Progenitor cell of endocrine pancreas (in vitro differentiated cells): ENCODE data around the gene GGTLC2. TPM values are rescaled to one million over a fixed set of nuclear protein-coding genes. Genes with fewer than 3 reads are reported as not detected.
A peak's percentile ranks its signal among the peaks of the same experiment; 100 is the strongest.
"Not testable (repeated sequence)": the region's sequence is repeated elsewhere in the genome, so short reads cannot be mapped to it uniquely, and the experiment has no call there.

Experiments used
- DNase-seq: peaks from one replicate; pipeline ENCODE4 v3.0.0; 2021; ENCODE audit warnings: low spot score; ENCODE audit not compliant: unreplicated experiment
- H3K27ac Mint-ChIP-seq: 2 replicates; pipeline ENCODE4 v1.8.0; 2021; ENCODE audit warnings: mild to moderate bottlenecking, moderate library complexity, mixed read lengths
- H3K27me3 Mint-ChIP-seq: 2 replicates; pipeline ENCODE4 v1.8.0; 2021; ENCODE audit warnings: mixed read lengths
- H3K36me3 Mint-ChIP-seq: 2 replicates; pipeline ENCODE4 v1.8.0; 2022; ENCODE audit warnings: mixed read lengths; ENCODE audit not compliant: insufficient read depth
- H3K4me1 Mint-ChIP-seq: 2 replicates; pipeline ENCODE4 v1.8.0; 2021; ENCODE audit warnings: low read depth, mixed read lengths
- H3K4me3 Mint-ChIP-seq: 2 replicates; pipeline ENCODE4 v1.8.0; 2021; ENCODE audit warnings: low read depth, mild to moderate bottlenecking, moderate library complexity, mixed read lengths
- H3K9me3 Mint-ChIP-seq: 2 replicates; pipeline ENCODE4 v1.8.0; 2021; ENCODE audit warnings: low read depth, mixed read lengths
- total RNA-seq: library from RNA; stranded (reverse); gene quantifications from 2 replicates; pipeline ENCODE4 v1.2.1, GENCODE V29; 2021
- TF ChIP-seq, protein P1 (sequence below): fragments of 200-600 bp; sonication (generic); IDR thresholded peaks from one replicate; pipeline ENCODE4 v1.5.0; 2021; ENCODE audit warnings: antibody characterized with exemption, mild to moderate bottlenecking; ENCODE audit not compliant: unreplicated experiment

GGTLC2 gene
- total RNA-seq, 1 donor from 2014 or later = not detected

DNA sequence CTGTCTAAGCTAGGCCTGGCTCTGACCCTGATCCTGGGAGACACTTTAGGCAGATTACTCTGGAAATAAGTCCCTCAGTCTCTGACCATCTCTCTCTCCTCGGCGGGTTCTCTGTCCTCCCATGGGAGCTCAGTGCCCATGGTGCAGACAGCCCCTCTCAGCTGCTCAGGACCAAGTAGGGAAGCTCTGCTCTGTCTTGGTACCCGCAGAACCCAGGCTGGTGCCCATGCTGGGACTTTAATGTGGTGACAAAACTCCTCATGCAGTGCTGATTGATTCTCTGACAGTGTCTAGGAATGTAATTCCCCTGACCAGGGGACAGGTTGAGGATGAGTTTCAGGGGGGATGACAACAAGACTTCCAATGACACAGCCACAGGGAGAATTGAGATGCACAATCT lies 30.3 kb upstream of the GGTLC2 start:
- H3K27me3 Mint-ChIP-seq = peaks cover 83% of the 10 kb centered on the region
- H3K27ac Mint-ChIP-seq = no peak overlapping the region
- H3K9me3 Mint-ChIP-seq = no peaks in the 10 kb centered on the region
- DNase-seq = no peak
- no peak overlapping the region for H3K4me3 Mint-ChIP-seq
- H3K36me3 Mint-ChIP-seq = no peaks in the 10 kb centered on the region
- TF ChIP-seq, protein P1, sequence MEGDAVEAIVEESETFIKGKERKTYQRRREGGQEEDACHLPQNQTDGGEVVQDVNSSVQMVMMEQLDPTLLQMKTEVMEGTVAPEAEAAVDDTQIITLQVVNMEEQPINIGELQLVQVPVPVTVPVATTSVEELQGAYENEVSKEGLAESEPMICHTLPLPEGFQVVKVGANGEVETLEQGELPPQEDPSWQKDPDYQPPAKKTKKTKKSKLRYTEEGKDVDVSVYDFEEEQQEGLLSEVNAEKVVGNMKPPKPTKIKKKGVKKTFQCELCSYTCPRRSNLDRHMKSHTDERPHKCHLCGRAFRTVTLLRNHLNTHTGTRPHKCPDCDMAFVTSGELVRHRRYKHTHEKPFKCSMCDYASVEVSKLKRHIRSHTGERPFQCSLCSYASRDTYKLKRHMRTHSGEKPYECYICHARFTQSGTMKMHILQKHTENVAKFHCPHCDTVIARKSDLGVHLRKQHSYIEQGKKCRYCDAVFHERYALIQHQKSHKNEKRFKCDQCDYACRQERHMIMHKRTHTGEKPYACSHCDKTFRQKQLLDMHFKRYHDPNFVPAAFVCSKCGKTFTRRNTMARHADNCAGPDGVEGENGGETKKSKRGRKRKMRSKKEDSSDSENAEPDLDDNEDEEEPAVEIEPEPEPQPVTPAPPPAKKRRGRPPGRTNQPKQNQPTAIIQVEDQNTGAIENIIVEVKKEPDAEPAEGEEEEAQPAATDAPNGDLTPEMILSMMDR = no peak
- peaks cover 3% of the 10 kb centered on the region for H3K4me1 Mint-ChIP-seq

DNA sequence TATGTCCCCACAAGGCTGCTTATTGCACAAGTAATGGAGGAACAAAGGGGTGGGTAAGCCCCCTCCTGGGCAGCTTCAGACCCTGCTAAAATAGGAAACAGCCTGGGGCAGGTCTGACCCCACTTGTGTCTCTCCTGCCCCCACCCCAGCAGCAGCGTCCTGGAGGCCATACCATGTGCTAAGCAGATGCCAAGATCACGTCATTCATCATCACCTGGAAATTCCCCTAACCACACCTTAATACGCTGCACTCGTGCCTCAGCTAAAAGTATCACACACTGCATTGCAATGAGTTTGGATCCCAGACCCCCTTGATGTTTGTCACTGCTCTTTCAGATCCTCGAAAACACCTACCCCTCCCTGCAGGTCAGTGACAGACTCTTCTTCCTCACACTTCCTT lies 27.8 kb upstream of the GGTLC2 start:
- Mint-ChIP-seq H3K27ac (no peak overlapping the region), H3K27me3 (peaks cover 76% of the 10 kb centered on the region), H3K4me1 (peaks cover 3% of the 10 kb centered on the region), H3K9me3 (no peaks in the 10 kb centered on the region), H3K36me3 (no peaks in the 10 kb centered on the region), H3K4me3 (no peak overlapping the region)
- TF ChIP-seq, protein P1 = no peak
- DNase-seq = no peak

DNA sequence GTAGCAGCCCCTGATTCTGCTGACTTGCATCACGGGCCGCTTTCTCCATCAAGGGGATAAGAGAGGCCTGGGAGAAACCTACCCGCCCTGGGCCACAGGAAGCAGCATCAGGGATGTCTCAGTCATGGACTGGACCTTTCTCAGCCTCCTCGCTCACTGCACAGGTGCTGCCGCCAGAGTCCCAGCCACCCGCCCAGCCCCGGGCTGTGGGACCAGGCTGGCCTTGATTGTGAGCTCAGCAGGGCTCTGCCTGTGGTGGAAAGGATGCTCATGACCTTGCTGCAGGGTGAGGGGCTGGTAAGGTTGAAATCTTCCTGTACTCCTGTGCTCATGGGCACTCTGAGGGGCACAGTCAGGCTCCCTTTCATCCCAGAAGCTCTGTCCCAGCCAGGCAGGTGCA lies 26.0 kb upstream of the GGTLC2 start:
- H3K9me3 Mint-ChIP-seq = no peaks in the 10 kb centered on the region
- H3K27ac Mint-ChIP-seq = no peak overlapping the region
- TF ChIP-seq, protein P1 = no peak
- H3K36me3 Mint-ChIP-seq = no peaks in the 10 kb centered on the region
- no peak overlapping the region for H3K4me3 Mint-ChIP-seq
- peaks cover 60% of the 10 kb centered on the region for H3K27me3 Mint-ChIP-seq
- peaks cover 3% of the 10 kb centered on the region for H3K4me1 Mint-ChIP-seq
- DNase-seq = no peak

DNA sequence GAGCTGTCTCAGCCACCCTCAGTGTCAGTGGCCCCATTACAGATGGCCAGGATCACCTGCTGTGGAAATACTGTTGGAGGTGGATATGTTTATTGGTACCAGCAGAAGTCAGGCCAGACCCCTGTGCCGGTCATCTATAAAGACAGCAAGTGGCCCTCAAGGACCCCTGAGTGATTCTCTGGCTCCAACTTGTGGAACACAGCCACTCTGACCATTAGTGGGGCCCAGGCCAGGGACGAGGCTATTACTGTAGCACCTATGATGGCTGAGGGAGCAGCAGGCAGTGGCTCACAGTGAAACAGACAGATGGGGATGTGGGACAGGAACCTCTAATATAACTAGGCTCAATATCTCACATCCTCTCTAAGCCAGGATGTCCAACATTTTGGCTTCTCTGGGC lies 25.5 kb upstream of the GGTLC2 start:
- DNase-seq = no peak
- Mint-ChIP-seq H3K27ac (no peak overlapping the region), H3K36me3 (no peaks in the 10 kb centered on the region), H3K4me3 (no peak overlapping the region), H3K27me3 (peaks cover 57% of the 10 kb centered on the region), H3K4me1 (peaks cover 3% of the 10 kb centered on the region), H3K9me3 (no peaks in the 10 kb centered on the region)
- TF ChIP-seq, protein P1 = no peak

DNA sequence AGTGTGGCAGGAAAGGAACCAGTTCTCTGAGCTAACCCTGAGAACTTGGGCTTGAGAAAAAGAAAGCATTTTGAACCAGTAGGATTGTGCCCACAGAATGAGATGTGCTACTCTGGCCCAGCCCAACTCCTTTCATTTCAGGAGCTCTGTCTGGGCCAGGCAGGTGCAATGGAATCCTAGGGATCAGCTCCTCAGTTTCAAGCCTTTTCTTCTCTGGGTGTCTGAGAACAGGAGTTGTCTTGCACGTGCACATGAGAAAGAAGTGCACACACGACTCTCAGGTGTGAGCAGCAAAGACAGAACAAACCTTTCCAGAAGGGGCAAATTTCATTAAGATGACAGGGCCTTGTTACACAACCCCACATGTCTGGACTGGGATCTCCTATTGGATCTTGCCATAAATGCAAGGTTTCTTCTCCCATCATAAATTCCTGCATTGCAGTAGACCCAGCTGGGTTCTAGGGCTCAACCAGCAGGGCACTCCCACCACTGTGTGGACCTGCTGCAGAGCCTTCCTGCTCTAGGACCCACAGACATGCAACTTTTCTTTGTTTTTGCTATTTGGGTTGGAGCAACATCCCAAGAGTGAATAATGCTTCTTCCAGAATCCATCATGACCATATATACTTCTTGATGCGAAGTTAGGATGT lies 24.5 kb upstream of the GGTLC2 start:
- H3K9me3 Mint-ChIP-seq = peaks cover 3% of the 10 kb centered on the region
- peaks cover 52% of the 10 kb centered on the region for H3K27me3 Mint-ChIP-seq
- no peak overlapping the region for H3K27ac Mint-ChIP-seq
- H3K4me1 Mint-ChIP-seq = peaks cover 3% of the 10 kb centered on the region
- TF ChIP-seq, protein P1 = no peak
- H3K4me3 Mint-ChIP-seq = no peak overlapping the region
- no peaks in the 10 kb centered on the region for H3K36me3 Mint-ChIP-seq
- no peak for DNase-seq

DNA sequence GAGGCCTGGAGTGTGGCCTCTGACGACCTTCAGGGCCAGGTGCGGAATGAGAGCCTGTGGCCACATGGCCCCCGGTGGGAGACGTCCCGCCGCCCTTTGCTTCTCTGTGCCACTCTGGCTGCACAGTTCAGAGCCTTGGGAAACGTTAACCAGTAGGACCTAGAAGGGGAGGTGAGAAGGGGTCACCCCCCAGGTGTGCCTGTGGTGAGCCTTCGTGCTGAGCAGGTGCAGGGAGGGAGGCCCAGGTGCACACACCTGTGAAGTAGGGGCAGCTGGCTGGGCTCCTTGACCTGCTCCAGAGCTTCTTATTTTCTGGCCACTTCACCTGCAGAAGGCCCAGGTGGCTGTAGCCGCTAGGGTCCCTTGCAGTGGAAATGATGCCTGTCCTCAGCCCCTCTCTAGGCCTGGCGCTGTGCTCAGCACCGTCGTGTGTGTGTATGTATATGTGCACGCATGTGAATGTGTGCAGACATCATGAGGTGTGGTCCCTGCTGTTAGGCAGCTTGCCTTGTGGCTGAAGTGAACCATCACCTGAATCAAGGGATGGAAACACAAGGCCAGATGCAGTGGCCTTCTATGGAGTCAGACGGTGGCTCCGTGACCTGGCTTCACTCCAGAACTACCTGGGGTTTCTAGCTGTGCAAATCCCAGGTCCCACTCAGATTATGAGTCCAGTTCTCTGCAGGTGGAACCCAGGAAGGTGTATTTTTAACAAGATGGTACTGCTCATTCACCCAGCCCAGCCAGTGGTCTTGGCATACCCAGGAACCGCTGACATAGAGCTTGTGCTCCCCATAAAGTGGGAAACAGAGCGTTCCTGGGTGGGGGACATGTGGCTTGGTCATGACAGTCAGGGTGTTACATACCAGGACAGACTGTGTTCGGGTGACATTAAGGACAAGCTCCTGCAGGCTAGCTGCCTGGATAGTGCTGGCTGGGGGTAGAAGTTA lies 15.6 kb upstream of the GGTLC2 start:
- H3K9me3 Mint-ChIP-seq, H3K27ac Mint-ChIP-seq, DNase-seq, H3K4me3 Mint-ChIP-seq, H3K36me3 Mint-ChIP-seq, H3K27me3 Mint-ChIP-seq, H3K4me1 Mint-ChIP-seq: not testable (repeated sequence)

DNA sequence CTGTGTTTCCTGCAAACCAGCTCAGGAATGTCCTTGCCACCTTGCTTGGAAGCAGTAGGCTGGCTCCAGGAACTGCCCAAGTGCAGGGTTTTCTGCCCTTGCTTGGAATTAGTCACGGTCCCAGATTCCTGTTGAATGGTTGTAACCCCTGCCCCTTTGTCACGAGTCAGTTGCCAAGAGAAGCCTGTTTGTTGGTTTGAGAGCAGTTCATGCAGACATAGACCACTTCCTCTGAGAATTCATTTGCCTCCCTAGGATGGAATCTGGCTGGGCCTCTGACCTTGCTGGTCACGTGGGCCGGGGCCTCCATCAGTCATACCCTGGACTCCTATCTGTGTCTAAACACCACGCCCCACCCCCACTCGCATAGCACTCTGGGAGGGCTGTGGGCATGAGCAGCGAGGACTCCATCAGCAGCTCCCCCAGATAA lies 13.2 kb upstream of the GGTLC2 start:
- H3K9me3 Mint-ChIP-seq, H3K36me3 Mint-ChIP-seq, H3K4me3 Mint-ChIP-seq, H3K27me3 Mint-ChIP-seq, H3K4me1 Mint-ChIP-seq, DNase-seq: not testable (repeated sequence)
- peak overlapping the region; percentile 71 for H3K27ac Mint-ChIP-seq

DNA sequence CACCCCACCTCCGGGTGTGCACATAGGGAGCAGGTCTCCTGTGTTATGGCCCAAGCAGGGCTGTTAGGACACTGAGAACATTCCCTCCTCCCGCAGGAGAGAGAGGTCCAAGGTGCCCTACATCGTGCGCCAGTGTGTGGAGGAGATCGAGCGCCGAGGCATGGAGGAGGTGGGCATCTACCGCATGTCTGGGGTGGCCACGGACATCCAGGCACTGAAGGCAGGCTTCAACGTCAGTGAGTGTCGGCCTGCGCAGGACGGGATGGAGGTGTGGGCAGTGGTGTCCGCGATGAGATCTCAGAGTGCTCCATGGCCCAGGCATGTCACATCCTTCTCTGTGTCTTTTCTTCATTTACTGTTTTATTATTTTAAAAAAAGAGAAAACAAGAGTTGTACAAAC lies 12.2 kb upstream of the GGTLC2 start:
- not testable (repeated sequence) for H3K4me3 Mint-ChIP-seq, H3K27ac Mint-ChIP-seq, H3K9me3 Mint-ChIP-seq, H3K36me3 Mint-ChIP-seq, H3K4me1 Mint-ChIP-seq, DNase-seq, H3K27me3 Mint-ChIP-seq
